ENCODE data around the gene CEBPG. TPM values are rescaled to one million over a fixed set of nuclear protein-coding genes. Genes with fewer than 3 reads are reported as not detected.

CEBPG gene
- total and polyA plus RNA-seq, 8 donors: 4.7 to 40.9 (median 18.0) TPM

GRCh38 chr19:33413868-33414666 is 40.6 kb downstream of the CEBPG start:
- Histone ChIP-seq H3K27me3 (no peaks in the 10 kb centered on the region), H3K27ac (no peak overlapping the region), H3K9me3 (no peaks in the 10 kb centered on the region), H3K4me3 (no peak overlapping the region), H3K4me1 (peaks cover 0 to 10% (median 6%) of the 10 kb centered on the region in 4 donors), H3K36me3 (peaks cover 0 to 29% (median 22%) of the 10 kb centered on the region in 4 donors)
- DNase-seq: no peak
- intact Hi-C loops (cut with DNase I; ENCODE audit: low total_unique reads): no loop called here
- TF ChIP-seq CTCF (IDR thresholded peaks at IDR 0.05): no peak
- no peak for TF ChIP-seq POLR2A (IDR thresholded peaks at IDR 0.05)
- no peak for TF ChIP-seq EP300 (IDR thresholded peaks at IDR 0.05)
- TF ChIP-seq POLR2AphosphoS5 (IDR thresholded peaks at IDR 0.05): no peak
- 87 to 94% (median 90%) methylated on average over 14 to 25 of the region's 25 CpGs for WGBS, 5 donors

GRCh38 chr19:33414667-33415605 is 41.4 kb downstream of the CEBPG start:
- Histone ChIP-seq H3K27me3 (no peaks in the 10 kb centered on the region), H3K27ac (no peak overlapping the region), H3K36me3 (peaks cover 0 to 26% (median 18%) of the 10 kb centered on the region in 4 donors), H3K4me3 (no peak overlapping the region), H3K9me3 (no peaks in the 10 kb centered on the region), H3K4me1 (peaks cover 0 to 10% (median 6%) of the 10 kb centered on the region in 4 donors)
- TF ChIP-seq POLR2A (IDR thresholded peaks at IDR 0.05): no peak
- no peak for TF ChIP-seq EP300 (IDR thresholded peaks at IDR 0.05)
- TF ChIP-seq CTCF (IDR thresholded peaks at IDR 0.05): no peak
- no peak for TF ChIP-seq POLR2AphosphoS5 (IDR thresholded peaks at IDR 0.05)
- peak in 1 of 2 donors; percentile 10 for DNase-seq
- intact Hi-C loops (cut with DNase I; ENCODE audit: low total_unique reads): no loop called here
- 87 to 93% (median 91%) methylated on average over 27 to 32 of the region's 32 CpGs for WGBS, 5 donors

- WGBS, 5 donors: 8 to 47% (median 38%) methylated on average over 8 to 27 of the region's 27 CpGs
- H3K36me3 ChIP-seq: peaks cover 0 to 10% (median 2%) of the 10 kb centered on the region in 4 donors
- H3K9me3 ChIP-seq: no peaks in the 10 kb centered on the region
- no peak overlapping the region for H3K27ac ChIP-seq
- no peak for TF ChIP-seq POLR2A (IDR thresholded peaks at IDR 0.05)
- TF ChIP-seq POLR2AphosphoS5 (IDR thresholded peaks at IDR 0.05): no peak
- TF ChIP-seq CTCF (IDR thresholded peaks at IDR 0.05): peak in 5 of 7 experiments; percentile 28 to 56 (median 49)
- TF ChIP-seq EP300 (IDR thresholded peaks at IDR 0.05): no peak
- intact Hi-C loops (cut with DNase I; ENCODE audit: low total_unique reads): no loop called here
- no peaks in the 10 kb centered on the region for H3K27me3 ChIP-seq
- DNase-seq: peak; percentile 75 to 84
- H3K4me3 ChIP-seq: peak overlapping the region in 1 of 4 donors; percentile 19
- peaks cover 0 to 10% (median 6%) of the 10 kb centered on the region in 4 donors for H3K4me1 ChIP-seq
These were observed 43.1 kb downstream of the CEBPG start for GRCh38 chr19:33416307-33417215.

Data from stomach (tissue), 9 donors.